H1 (cell line): Measurements from ENCODE around the gene NSUN4. TPM values are rescaled to one million over a fixed set of nuclear protein-coding genes. Genes with fewer than 3 reads are reported as not detected.

Experiments used
- CHD1 ChIP-seq: IDR thresholded peaks from 2 replicates; pipeline ENCODE4 v1.6.1; 2012; ENCODE audit warnings: low read depth, low read length, improper control_type of control experiment
- KDM5A ChIP-seq: fragments of 200-600 bp; IDR thresholded peaks from 2 replicates; pipeline ENCODE4 v1.7.1; 2012; ENCODE audit warnings: mild to moderate bottlenecking, low read length, inconsistent platforms, mixed read lengths
- RBBP5 ChIP-seq: IDR thresholded peaks from 2 replicates; pipeline ENCODE4 v1.7.1; 2012; ENCODE audit warnings: low read depth, mild to moderate bottlenecking, inconsistent platforms, low read length, moderate library complexity, borderline replicate concordance
- SIRT6 ChIP-seq: IDR thresholded peaks from one replicate; pipeline ENCODE4 v1.7.1; 2012; ENCODE audit warnings: low read length, inconsistent platforms
- SP4 ChIP-seq: IDR thresholded peaks from 2 replicates; pipeline ENCODE4 v1.6.1; 2012; ENCODE audit warnings: low read length, inconsistent platforms
- SUZ12 ChIP-seq: fragments of 200-600 bp; sonication (generic); IDR thresholded peaks from 2 replicates; pipeline ENCODE4 v1.6.1; 2012; ENCODE audit warnings: mild to moderate bottlenecking, inconsistent platforms, low read length, moderate library complexity, mixed read lengths
- TBP ChIP-seq: IDR thresholded peaks from 2 replicates; pipeline ENCODE4 v1.6.1; 2011; ENCODE audit warnings: low read depth, low read length, improper control_type of control experiment
- TEAD4 ChIP-seq: IDR thresholded peaks from 2 replicates; pipeline ENCODE4 v1.6.1; 2012; ENCODE audit warnings: low read depth, low read length, inconsistent platforms, mixed read lengths
- polyA plus RNA-seq, 7 experiments: library from polyadenylated mRNA; depleted of rRNA in 3 of 7; stranded (reverse) in 5 of 7; unstranded in 2 of 7; fragments of >200 nt in 5 of 7; fragments of 200-250 nt in 2 of 7; gene quantifications; 1 replicate in 5 of 7; 2 replicates in 1 of 7; 4 replicates in 1 of 7; pipeline versions ENCODE4 v1.2.1 to v1.2.3, GENCODE V29; 2011 to 2013; ENCODE audit warnings: missing spikeins in 2 of 7, mixed read lengths in 2 of 7
- total RNA-seq: library from RNA; stranded (reverse); fragmentation: NEBNext Ultra II Directional; extraction: Animal tissue kit (Norgen Biotek cat#: 25700); gene quantifications from 2 replicates; pipeline ENCODE4 v1.2.1, GENCODE V29; 2021
- TF ChIP-seq, protein P1 (sequence below), 3 experiments: IDR thresholded peaks; 1 replicate in 2 of 3; 2 replicates in 1 of 3; pipeline versions ENCODE4 v1.5.1 to v1.6.1; 2011; ENCODE audit warnings: low read length in 3 of 3, mild to moderate bottlenecking in 3 of 3, inconsistent platforms in 2 of 3, low read depth in 1 of 3, moderate library complexity in 1 of 3; ENCODE audit not compliant: insufficient read depth in 1 of 3; ENCODE audit errors: control extremely low read depth in 1 of 3
- TF ChIP-seq, protein P2 (sequence below): IDR thresholded peaks from 2 replicates; pipeline ENCODE4 v1.6.1; 2012; ENCODE audit warnings: inconsistent platforms

Gene NSUN4
- total and polyA plus RNA-seq, 2 of the 8 experiments (the other 6 are each of a cell fraction or from before 2014, with no cell fraction given): 9.7 to 15.7 TPM

DNA sequence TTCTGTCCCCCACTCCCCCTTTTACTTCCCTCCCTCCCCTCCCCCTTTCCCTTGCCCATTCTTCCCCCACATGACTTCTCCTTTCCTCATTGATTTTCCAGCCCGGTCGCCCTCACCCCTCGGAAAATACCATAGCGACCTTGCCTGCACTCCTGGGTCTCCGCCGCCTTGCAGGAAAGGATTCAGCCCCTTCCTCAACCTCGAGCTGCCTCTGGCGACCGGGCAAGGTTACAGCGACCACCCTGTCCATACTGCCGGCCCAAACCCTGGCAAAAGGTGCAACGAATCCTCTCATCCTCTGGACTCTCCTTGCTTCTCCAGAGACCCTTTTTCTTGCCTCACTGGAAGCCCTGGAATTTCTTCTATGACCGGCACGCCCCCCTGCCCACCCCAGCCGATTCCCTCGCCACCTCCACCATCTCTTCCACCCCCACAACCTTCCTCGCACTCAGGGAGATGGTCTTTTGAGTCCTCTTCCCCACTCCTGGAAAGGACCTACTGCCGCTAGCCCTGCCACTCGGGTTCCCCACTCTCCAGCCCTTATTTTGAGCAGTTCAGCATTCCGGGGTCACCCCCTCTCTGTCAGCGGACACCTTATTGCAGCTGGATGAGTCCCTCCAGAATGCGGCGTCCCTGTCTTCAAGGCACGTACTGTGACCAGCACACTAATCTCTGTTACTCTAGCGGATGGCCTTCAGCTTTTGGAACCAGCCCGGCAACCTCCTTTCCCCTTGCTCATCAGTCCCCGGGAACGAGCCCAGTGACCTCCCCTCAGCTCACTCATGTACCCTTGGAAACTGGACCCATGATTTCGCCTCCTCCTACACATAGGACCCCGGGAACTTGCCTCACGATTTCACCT is 846 bp downstream of the NSUN4 start (continued):
- TF ChIP-seq KDM5A: no peak
- TF ChIP-seq, protein P1, sequence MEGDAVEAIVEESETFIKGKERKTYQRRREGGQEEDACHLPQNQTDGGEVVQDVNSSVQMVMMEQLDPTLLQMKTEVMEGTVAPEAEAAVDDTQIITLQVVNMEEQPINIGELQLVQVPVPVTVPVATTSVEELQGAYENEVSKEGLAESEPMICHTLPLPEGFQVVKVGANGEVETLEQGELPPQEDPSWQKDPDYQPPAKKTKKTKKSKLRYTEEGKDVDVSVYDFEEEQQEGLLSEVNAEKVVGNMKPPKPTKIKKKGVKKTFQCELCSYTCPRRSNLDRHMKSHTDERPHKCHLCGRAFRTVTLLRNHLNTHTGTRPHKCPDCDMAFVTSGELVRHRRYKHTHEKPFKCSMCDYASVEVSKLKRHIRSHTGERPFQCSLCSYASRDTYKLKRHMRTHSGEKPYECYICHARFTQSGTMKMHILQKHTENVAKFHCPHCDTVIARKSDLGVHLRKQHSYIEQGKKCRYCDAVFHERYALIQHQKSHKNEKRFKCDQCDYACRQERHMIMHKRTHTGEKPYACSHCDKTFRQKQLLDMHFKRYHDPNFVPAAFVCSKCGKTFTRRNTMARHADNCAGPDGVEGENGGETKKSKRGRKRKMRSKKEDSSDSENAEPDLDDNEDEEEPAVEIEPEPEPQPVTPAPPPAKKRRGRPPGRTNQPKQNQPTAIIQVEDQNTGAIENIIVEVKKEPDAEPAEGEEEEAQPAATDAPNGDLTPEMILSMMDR (IDR thresholded peaks at IDR 0.05; ENCODE audit: control extremely low read depth in 1 of 3, insufficient read depth in 1 of 3, low read depth in 1 of 3, low read length in 3 of 3): no peak
- TF ChIP-seq CHD1: no peak
- no peak for TF ChIP-seq SUZ12
- no peak for TF ChIP-seq RBBP5
- TF ChIP-seq, protein P2, sequence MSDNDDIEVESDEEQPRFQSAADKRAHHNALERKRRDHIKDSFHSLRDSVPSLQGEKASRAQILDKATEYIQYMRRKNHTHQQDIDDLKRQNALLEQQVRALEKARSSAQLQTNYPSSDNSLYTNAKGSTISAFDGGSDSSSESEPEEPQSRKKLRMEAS: no peak
- no peak for TF ChIP-seq SIRT6
- TF ChIP-seq TBP: no peak
- TF ChIP-seq SP4: no peak
- TF ChIP-seq TEAD4: no peak
